Tibial nerve (tissue), 4 donors: ENCODE measurements around the gene ATP12A.

Experiments
- EP300 ChIP-seq, 2 donors: sonication (generic); formaldehyde crosslinking; IDR thresholded peaks; one replicate each; pipeline ENCODE4 v1.6.1; 2017; ENCODE audit warnings: antibody characterized with exemption in 2 of 2, mild to moderate bottlenecking in 1 of 2
- POLR2A ChIP-seq, 2 donors: fragments of 450-650 bp; IDR thresholded peaks; one replicate each; pipeline ENCODE4 v1.6.1; 2017; ENCODE audit warnings: antibody characterized with exemption in 2 of 2, mild to moderate bottlenecking in 2 of 2, moderate library complexity in 2 of 2
- TF ChIP-seq, protein P1 (sequence below), 5 experiments: fragments of 200-600 bp in 3 of 5; fragments of 450-650 bp in 2 of 5; sonication (generic) in 3 of 5; IDR thresholded peaks; one replicate each; pipeline ENCODE4 v1.5.1; 2016 to 2019; ENCODE audit warnings: antibody characterized with exemption in 5 of 5, mild to moderate bottlenecking in 3 of 5, moderate library complexity in 2 of 5

DNA sequence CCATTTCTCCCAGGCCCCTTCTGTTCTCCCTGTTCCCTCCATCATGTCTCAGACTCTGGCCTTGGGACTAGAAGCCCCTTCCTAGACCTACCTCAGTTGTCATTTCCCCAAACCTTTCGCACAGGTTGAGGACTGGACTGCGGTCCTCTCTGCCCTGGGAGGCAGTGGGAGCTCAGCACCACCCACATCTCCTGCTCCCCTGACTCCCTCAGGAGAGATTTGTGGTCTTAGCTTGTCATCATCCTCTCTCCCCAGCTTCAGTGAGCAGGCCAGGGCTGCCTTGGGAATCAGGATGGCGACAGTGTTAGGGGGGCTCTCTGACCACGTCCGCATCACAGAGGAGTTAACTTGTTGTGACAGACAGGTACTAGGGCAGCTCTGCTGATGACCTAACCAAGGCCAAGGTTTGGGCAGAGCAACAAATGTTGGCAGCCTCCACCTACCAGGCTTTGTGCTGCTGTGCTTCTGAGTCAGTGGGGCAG is 58.2 kb downstream of the ATP12A start:
- TF ChIP-seq POLR2A (IDR thresholded peaks at IDR 0.05), result no peak
- TF ChIP-seq EP300 (IDR thresholded peaks at IDR 0.05), result no peak
- TF ChIP-seq, protein P1, sequence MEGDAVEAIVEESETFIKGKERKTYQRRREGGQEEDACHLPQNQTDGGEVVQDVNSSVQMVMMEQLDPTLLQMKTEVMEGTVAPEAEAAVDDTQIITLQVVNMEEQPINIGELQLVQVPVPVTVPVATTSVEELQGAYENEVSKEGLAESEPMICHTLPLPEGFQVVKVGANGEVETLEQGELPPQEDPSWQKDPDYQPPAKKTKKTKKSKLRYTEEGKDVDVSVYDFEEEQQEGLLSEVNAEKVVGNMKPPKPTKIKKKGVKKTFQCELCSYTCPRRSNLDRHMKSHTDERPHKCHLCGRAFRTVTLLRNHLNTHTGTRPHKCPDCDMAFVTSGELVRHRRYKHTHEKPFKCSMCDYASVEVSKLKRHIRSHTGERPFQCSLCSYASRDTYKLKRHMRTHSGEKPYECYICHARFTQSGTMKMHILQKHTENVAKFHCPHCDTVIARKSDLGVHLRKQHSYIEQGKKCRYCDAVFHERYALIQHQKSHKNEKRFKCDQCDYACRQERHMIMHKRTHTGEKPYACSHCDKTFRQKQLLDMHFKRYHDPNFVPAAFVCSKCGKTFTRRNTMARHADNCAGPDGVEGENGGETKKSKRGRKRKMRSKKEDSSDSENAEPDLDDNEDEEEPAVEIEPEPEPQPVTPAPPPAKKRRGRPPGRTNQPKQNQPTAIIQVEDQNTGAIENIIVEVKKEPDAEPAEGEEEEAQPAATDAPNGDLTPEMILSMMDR (IDR thresholded peaks at IDR 0.05), result no peak
